ENCODE data around the gene RHOXF1.
"Not testable (repeated sequence)": the region's sequence is repeated elsewhere in the genome, so short reads cannot be mapped to it uniquely, and the experiment has no call there.

The RHOXF1 gene

GRCh38 chrX:120140293-120140981 is 24.7 kb upstream of the RHOXF1 start:
- no peak for TF ChIP-seq CTCF (IDR thresholded peaks at IDR 0.05; ENCODE audit: low read depth, low read length)
- DNase-seq (ENCODE audit: low read depth in 2 of 2) = no peak
- H3K4me3 ChIP-seq (replicated peaks in 1 of 2; ENCODE audit: low read depth in 2 of 2, low read length in 2 of 2) = no peak overlapping the region

GRCh38 chrX:120137439-120137838 is 21.7 kb upstream of the RHOXF1 start:
- no peak overlapping the region for H3K4me3 ChIP-seq (replicated peaks in 1 of 2; ENCODE audit: low read depth in 2 of 2, low read length in 2 of 2)
- no peak for DNase-seq (ENCODE audit: low read depth in 2 of 2)
- TF ChIP-seq CTCF (IDR thresholded peaks at IDR 0.05; ENCODE audit: low read depth, low read length) = no peak

GRCh38 chrX:120136840-120137239 is 21.1 kb upstream of the RHOXF1 start:
- DNase-seq (ENCODE audit: low read depth in 2 of 2) = no peak
- no peak overlapping the region for H3K4me3 ChIP-seq (replicated peaks in 1 of 2; ENCODE audit: low read depth in 2 of 2, low read length in 2 of 2)
- no peak for TF ChIP-seq CTCF (IDR thresholded peaks at IDR 0.05; ENCODE audit: low read depth, low read length)

GRCh38 chrX:120136128-120136527 is 20.4 kb upstream of the RHOXF1 start:
- DNase-seq (ENCODE audit: low read depth in 2 of 2) = no peak
- no peak for TF ChIP-seq CTCF (IDR thresholded peaks at IDR 0.05; ENCODE audit: low read depth, low read length)

GRCh38 chrX:120128306-120128846 is 12.7 kb upstream of the RHOXF1 start:
- DNase-seq (ENCODE audit: low read depth in 2 of 2); H3K4me3 ChIP-seq (replicated peaks in 1 of 2; ENCODE audit: low read depth in 2 of 2, low read length in 2 of 2): not testable (repeated sequence)

More at GRCh38 chrX:120136128-120136527, 20.4 kb upstream of the RHOXF1 start:
- no peak overlapping the region for H3K4me3 ChIP-seq (replicated peaks in 1 of 2; ENCODE audit: low read depth in 2 of 2, low read length in 2 of 2)

GRCh38 chrX:120125444-120125843 is 9.7 kb upstream of the RHOXF1 start:
- DNase-seq (ENCODE audit: low read depth in 2 of 2) = peak in 1 of 2 donors; percentile 2
- TF ChIP-seq CTCF (IDR thresholded peaks at IDR 0.05; ENCODE audit: low read depth, low read length) = no peak
- H3K4me3 ChIP-seq (replicated peaks in 1 of 2; ENCODE audit: low read depth in 2 of 2, low read length in 2 of 2) = no peak overlapping the region

GRCh38 chrX:120120223-120120622 is 4.5 kb upstream of the RHOXF1 start:
- no peak overlapping the region for H3K4me3 ChIP-seq (replicated peaks in 1 of 2; ENCODE audit: low read depth in 2 of 2, low read length in 2 of 2)
- no peak for DNase-seq (ENCODE audit: low read depth in 2 of 2)
- TF ChIP-seq CTCF (IDR thresholded peaks at IDR 0.05; ENCODE audit: low read depth, low read length) = no peak

Measured in cardiac fibroblast (primary cell).